ENCODE data around the gene CGNL1. TPM values are rescaled to one million over a fixed set of nuclear protein-coding genes. Genes with fewer than 3 reads are reported as not detected.

Gene CGNL1
- total and polyA plus RNA-seq, 10 of the 15 experiments (the other 5 are each of a cell fraction or from before 2014, with no cell fraction given), result under 0.01 to 0.27 (median 0.04) TPM; not detected in 3

GRCh38 chr15:57586661-57587424 is 210.5 kb downstream of the CGNL1 start (continued):
- TF ChIP-seq MLLT1 (IDR thresholded peaks at IDR 0.05) (no peak), RFX5 (IDR thresholded peaks at IDR 0.05; ENCODE audit: low read depth, low read length) (no peak), FOS (IDR thresholded peaks at IDR 0.05; ENCODE audit: borderline replicate concordance, extremely low read depth, insufficient read length) (no peak), KAT2A (conservative IDR thresholded peaks at IDR 0.05; ENCODE audit: control insufficient read depth, low read depth, low read length) (no peak), REST (IDR thresholded peaks at IDR 0.05; ENCODE audit: low read depth, low read length) (no peak), SKIL (IDR thresholded peaks at IDR 0.05; ENCODE audit: low read depth, poor library complexity, severe bottlenecking) (no peak), CHD2 (IDR thresholded peaks at IDR 0.05; ENCODE audit: borderline replicate concordance, low read depth, low read length) (no peak), MEF2B (IDR thresholded peaks at IDR 0.05; ENCODE audit: partially characterized antibody, poor library complexity, severe bottlenecking) (no peak), IKZF2 (IDR thresholded peaks at IDR 0.05) (0 out of 4 replicates have a peak, but pooled peaks of 1 of the 2 experiments have one; percentile 8), ESRRA (IDR thresholded peaks at IDR 0.05; ENCODE audit: low read length) (no peak), PML (IDR thresholded peaks at IDR 0.05; ENCODE audit: low read length) (no peak), KDM1A (IDR thresholded peaks at IDR 0.05; ENCODE audit: borderline replicate concordance) (no peak), IRF3 (IDR thresholded peaks at IDR 0.05) (no peak), BHLHE40 (IDR thresholded peaks at IDR 0.05; ENCODE audit: borderline replicate concordance in 1 of 2, low read depth in 2 of 2, low read length in 1 of 2) (peak; percentile 5 to 21; a peak in 1 of 4 replicates), SMARCA5 (IDR thresholded peaks at IDR 0.05) (no peak), E2F4 (IDR thresholded peaks at IDR 0.05; ENCODE audit: low read depth, low read length) (no peak), SIN3A (IDR thresholded peaks at IDR 0.05; ENCODE audit: low read depth, low read length) (no peak), ATF3 (IDR thresholded peaks at IDR 0.05; ENCODE audit: borderline replicate concordance, extremely low read depth, low read depth, low read length) (no peak)

Data from GM12878 (cell line).